ENCODE results near the gene DOCK7. TPM values are rescaled to one million over a fixed set of nuclear protein-coding genes. Genes with fewer than 3 reads are reported as not detected.
A peak's percentile ranks its signal among the peaks of the same experiment; 100 is the strongest.
"Not testable (repeated sequence)": the region's sequence is repeated elsewhere in the genome, so short reads cannot be mapped to it uniquely, and the experiment has no call there.

DOCK7 gene
- total RNA-seq, 1 donor from 2014 or later = 17.8 TPM

DNA sequence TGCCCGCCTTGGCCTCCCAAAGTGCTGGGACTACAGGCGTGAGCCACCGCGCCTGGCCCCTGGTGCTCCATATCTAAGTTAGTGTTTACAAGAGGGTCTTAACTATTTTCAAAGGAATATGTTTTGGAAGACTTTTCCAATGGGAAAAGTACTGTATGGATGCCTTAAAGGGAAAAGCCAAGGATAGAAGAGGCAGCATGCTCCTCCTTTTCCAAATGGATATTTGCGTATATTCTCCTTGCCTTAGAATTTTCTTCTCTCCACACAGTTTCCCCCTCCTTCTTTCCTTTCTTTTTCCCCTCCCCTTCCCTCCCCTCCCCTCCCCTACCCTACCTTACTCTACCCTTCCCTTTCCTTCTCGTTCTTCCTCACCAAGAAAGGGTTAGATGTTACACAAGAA, 29.3 kb upstream of the DOCK7 start:
- DNase-seq = no peak
- Mint-ChIP-seq H3K9me3 (no peaks in the 10 kb centered on the region), H3K4me3 (no peak overlapping the region), H3K27me3 (no peaks in the 10 kb centered on the region), H3K36me3 (ENCODE audit: low read depth) (no peaks in the 10 kb centered on the region), H3K4me1 (no peaks in the 10 kb centered on the region), H3K27ac (no peak overlapping the region)
- intact Hi-C loops (cut with micrococcal nuclease) = no loop called here

- H3K27me3 Mint-ChIP-seq = no peaks in the 10 kb centered on the region
- H3K4me1 Mint-ChIP-seq = no peaks in the 10 kb centered on the region
- no peak overlapping the region for H3K4me3 Mint-ChIP-seq
- no peaks in the 10 kb centered on the region for H3K36me3 Mint-ChIP-seq (ENCODE audit: low read depth)
- DNase-seq = no peak
- H3K27ac Mint-ChIP-seq = no peak overlapping the region
- no peaks in the 10 kb centered on the region for H3K9me3 Mint-ChIP-seq
- intact Hi-C loops (cut with micrococcal nuclease) = no loop called here
Observed at GRCh38 chr1:62716397-62716796, 28.2 kb upstream of the DOCK7 start.

- no peaks in the 10 kb centered on the region for H3K36me3 Mint-ChIP-seq (ENCODE audit: low read depth)
- intact Hi-C loops (cut with micrococcal nuclease) = no loop called here
- no peak overlapping the region for H3K27ac Mint-ChIP-seq
- no peaks in the 10 kb centered on the region for H3K4me1 Mint-ChIP-seq
- no peak overlapping the region for H3K4me3 Mint-ChIP-seq
- no peak for DNase-seq
- H3K27me3 Mint-ChIP-seq = no peaks in the 10 kb centered on the region
- H3K9me3 Mint-ChIP-seq = no peaks in the 10 kb centered on the region
Observed at GRCh38 chr1:62712336-62713243, 24.4 kb upstream of the DOCK7 start.

DNA sequence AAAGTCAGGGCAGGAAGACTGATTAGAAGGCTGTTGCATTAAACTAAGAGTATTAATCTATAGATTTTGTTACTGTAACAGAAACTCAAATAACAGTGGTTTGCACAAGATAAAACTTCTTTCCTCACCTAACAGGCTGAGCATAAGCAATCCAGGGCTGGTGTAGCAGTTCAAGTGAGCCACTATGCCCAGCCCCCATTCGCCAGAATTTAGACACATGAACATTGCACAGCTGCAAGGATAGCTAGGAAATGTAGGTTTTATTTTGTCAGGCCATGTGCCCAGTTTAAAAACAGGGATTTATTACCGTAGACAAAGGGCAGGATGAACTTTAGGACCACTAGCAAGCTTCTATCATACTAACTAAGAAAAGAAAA, 19.5 kb upstream of the DOCK7 start:
- no peaks in the 10 kb centered on the region for H3K36me3 Mint-ChIP-seq (ENCODE audit: low read depth)
- no peaks in the 10 kb centered on the region for H3K4me1 Mint-ChIP-seq
- intact Hi-C loops (cut with micrococcal nuclease) = no loop called here
- no peak overlapping the region for H3K4me3 Mint-ChIP-seq
- H3K27me3 Mint-ChIP-seq = peaks cover 4% of the 10 kb centered on the region
- no peaks in the 10 kb centered on the region for H3K9me3 Mint-ChIP-seq
- H3K27ac Mint-ChIP-seq = no peak overlapping the region
- no peak for DNase-seq

- Mint-ChIP-seq H3K27me3 (peaks cover 4% of the 10 kb centered on the region), H3K27ac (no peak overlapping the region), H3K9me3 (no peaks in the 10 kb centered on the region), H3K4me1 (no peaks in the 10 kb centered on the region), H3K36me3 (ENCODE audit: low read depth) (no peaks in the 10 kb centered on the region), H3K4me3 (no peak overlapping the region)
- intact Hi-C loops (cut with micrococcal nuclease) = no loop called here
- no peak for DNase-seq
Observed at GRCh38 chr1:62706985-62707743, 19.0 kb upstream of the DOCK7 start.

DNA sequence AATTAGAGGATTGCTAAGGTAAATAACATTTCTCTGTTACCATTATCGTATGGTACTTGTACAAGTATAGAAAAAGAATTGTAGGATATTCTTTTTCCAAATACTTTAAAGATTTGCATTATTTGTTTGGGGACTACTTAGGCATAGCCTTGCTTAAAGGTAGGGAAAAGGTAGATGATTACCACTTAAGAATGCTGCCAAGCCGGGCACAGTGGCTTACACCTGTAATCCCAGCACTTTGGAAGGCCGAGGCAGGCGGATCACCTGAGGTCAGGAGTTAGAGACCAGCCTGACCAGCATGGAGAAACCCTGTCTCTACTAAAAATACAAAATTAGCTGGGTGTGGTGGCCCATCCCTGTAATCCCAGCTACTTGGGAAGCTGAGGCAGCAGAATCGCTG, 10.0 kb upstream of the DOCK7 start:
- intact Hi-C loops (cut with micrococcal nuclease); H3K27ac Mint-ChIP-seq; H3K36me3 Mint-ChIP-seq (ENCODE audit: low read depth); DNase-seq; H3K4me3 Mint-ChIP-seq; H3K4me1 Mint-ChIP-seq; H3K9me3 Mint-ChIP-seq; H3K27me3 Mint-ChIP-seq: not testable (repeated sequence)

DNA sequence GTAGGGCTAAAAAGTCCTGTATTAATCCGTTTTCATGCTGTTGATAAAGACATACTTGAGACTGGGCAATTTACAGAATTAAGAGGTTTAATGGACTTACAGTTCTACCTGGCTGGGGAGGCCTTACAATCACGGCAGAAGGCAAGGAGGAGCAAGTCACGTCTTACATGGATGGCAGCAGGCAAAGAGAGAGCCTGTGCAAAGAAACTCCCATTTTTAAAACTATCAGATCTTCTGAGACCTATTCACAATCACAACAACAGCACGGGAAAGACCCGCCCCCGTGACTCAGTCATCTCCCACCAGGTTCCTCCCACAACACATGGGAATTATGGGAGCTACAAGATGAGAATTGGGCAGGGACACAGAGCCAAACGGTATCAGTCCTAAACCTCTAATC, 6.3 kb upstream of the DOCK7 start:
- H3K4me3 Mint-ChIP-seq; H3K27me3 Mint-ChIP-seq; H3K27ac Mint-ChIP-seq; H3K9me3 Mint-ChIP-seq; H3K36me3 Mint-ChIP-seq (ENCODE audit: low read depth); intact Hi-C loops (cut with micrococcal nuclease); DNase-seq; H3K4me1 Mint-ChIP-seq: not testable (repeated sequence)

GRCh38 chr1:62693123-62693522, 4.9 kb upstream of the DOCK7 start:
- peaks cover 11% of the 10 kb centered on the region for H3K4me1 Mint-ChIP-seq
- no peaks in the 10 kb centered on the region for H3K9me3 Mint-ChIP-seq
- H3K27me3 Mint-ChIP-seq = no peaks in the 10 kb centered on the region
- no peaks in the 10 kb centered on the region for H3K36me3 Mint-ChIP-seq (ENCODE audit: low read depth)
- DNase-seq = no peak
- intact Hi-C loops (cut with micrococcal nuclease) = no loop called here
- no peak overlapping the region for H3K4me3 Mint-ChIP-seq
- no peak overlapping the region for H3K27ac Mint-ChIP-seq

GRCh38 chr1:62691062-62691844, 3.1 kb upstream of the DOCK7 start:
- intact Hi-C loops (cut with micrococcal nuclease) = no loop called here
- Mint-ChIP-seq H3K36me3 (ENCODE audit: low read depth) (peaks cover 1% of the 10 kb centered on the region), H3K27me3 (peaks cover 3% of the 10 kb centered on the region), H3K4me3 (no peak overlapping the region), H3K4me1 (peaks cover 16% of the 10 kb centered on the region), H3K27ac (no peak overlapping the region), H3K9me3 (no peaks in the 10 kb centered on the region)
- DNase-seq = no peak

GRCh38 chr1:62689524-62689923, 1.3 kb upstream of the DOCK7 start:
- peaks cover 3% of the 10 kb centered on the region for H3K27me3 Mint-ChIP-seq
- peaks cover 1% of the 10 kb centered on the region for H3K36me3 Mint-ChIP-seq (ENCODE audit: low read depth)
- H3K4me3 Mint-ChIP-seq = peak overlapping the region; percentile 46
- intact Hi-C loops (cut with micrococcal nuclease) = loop anchor here (1.0 to 10.0 kb wide), 3 partner anchors 65 to 253 kb away; partner anchors contain the start of gene ATG4C
- no peaks in the 10 kb centered on the region for H3K9me3 Mint-ChIP-seq
- no peak overlapping the region for H3K27ac Mint-ChIP-seq
- H3K4me1 Mint-ChIP-seq = peaks cover 21% of the 10 kb centered on the region
- no peak for DNase-seq

DNA sequence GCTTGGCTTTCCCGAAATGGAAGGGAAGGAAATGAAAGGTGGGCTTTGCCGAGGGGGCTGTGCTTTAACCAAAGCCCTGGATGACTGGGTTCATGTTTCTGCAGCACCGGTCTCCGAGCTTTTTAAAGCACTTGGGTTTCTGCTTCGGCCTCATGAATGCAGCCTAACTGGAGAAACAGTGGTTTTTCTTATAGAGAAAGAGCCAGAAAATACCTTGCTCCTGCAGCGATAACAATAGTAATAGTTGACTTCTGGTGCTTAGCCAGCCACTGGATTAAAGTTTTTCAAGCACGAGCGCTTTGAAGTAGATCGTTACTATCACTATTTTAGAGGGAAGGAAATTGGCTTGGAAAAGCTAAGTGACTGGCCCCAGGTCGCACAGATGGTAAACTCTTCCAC, 500 bp upstream of the DOCK7 start:
- no peak for DNase-seq
- peaks cover 3% of the 10 kb centered on the region for H3K27me3 Mint-ChIP-seq
- intact Hi-C loops (cut with micrococcal nuclease) = loop anchor here (1.0 to 10.0 kb wide), 3 partner anchors 64 to 252 kb away; partner anchors contain the start of gene ATG4C
- peak overlapping the region; percentile 91 for H3K4me3 Mint-ChIP-seq
- H3K27ac Mint-ChIP-seq = peak overlapping the region; percentile 53
- H3K9me3 Mint-ChIP-seq = no peaks in the 10 kb centered on the region
- H3K36me3 Mint-ChIP-seq (ENCODE audit: low read depth) = peaks cover 1% of the 10 kb centered on the region
- H3K4me1 Mint-ChIP-seq = peaks cover 21% of the 10 kb centered on the region

DNA sequence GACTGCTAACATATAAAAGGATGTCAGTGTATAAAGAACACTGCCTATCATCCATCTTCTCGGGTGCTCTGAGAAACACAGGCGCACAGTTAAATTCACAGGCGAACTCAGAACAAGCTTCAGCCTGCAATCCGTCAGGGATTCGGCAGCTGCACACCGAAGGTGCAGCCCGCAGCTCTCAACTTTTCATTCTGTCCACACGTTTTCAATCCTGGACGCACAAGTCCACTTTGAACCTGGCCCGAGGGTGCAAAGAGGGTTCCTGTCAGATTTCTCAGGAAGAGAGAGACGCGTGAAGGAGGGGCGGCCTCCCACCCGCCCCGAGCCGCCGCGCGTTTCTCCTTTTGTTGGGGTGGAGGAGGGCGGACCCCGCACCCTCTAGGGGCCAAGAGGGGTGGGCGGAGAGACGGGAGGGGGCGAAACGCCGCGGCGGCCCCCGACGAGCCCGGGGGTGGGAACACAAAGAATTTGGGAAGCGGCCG, 724 bp downstream of the DOCK7 start:
- H3K4me3 Mint-ChIP-seq = peak overlapping the region; percentile 91
- H3K4me1 Mint-ChIP-seq = peaks cover 21% of the 10 kb centered on the region
- peaks cover 1% of the 10 kb centered on the region for H3K36me3 Mint-ChIP-seq (ENCODE audit: low read depth)
- H3K27ac Mint-ChIP-seq = peak overlapping the region; percentile 85
- H3K27me3 Mint-ChIP-seq = peaks cover 3% of the 10 kb centered on the region
- H3K9me3 Mint-ChIP-seq = no peaks in the 10 kb centered on the region
- intact Hi-C loops (cut with micrococcal nuclease) = loop anchor here (5.0 to 10.0 kb wide), 2 partner anchors 63 to 95 kb away; partner anchors contain the start of gene ATG4C
- DNase-seq = peak; percentile 70

- intact Hi-C loops (cut with micrococcal nuclease) = loop anchor here (5.0 to 10.0 kb wide), 2 partner anchors 62 to 95 kb away; partner anchors contain the start of gene ATG4C
- Mint-ChIP-seq H3K4me3 (peak overlapping the region; percentile 91), H3K36me3 (ENCODE audit: low read depth) (peaks cover 1% of the 10 kb centered on the region), H3K9me3 (no peaks in the 10 kb centered on the region), H3K27ac (no peak overlapping the region), H3K4me1 (peaks cover 21% of the 10 kb centered on the region), H3K27me3 (peaks cover 3% of the 10 kb centered on the region)
- DNase-seq = peak; percentile 43
Observed at GRCh38 chr1:62686822-62687221, 1.4 kb downstream of the DOCK7 start.
